Peyer's patch (tissue), 4 donors: Measurements from ENCODE around the gene RARG.

Experiments
- POLR2A ChIP-seq, 2 donors: fragments of 450-650 bp; IDR thresholded peaks; one replicate each; pipeline ENCODE4 v1.5.1; 2017; ENCODE audit warnings: antibody characterized with exemption in 2 of 2, mild to moderate bottlenecking in 2 of 2, moderate library complexity in 2 of 2
- TF ChIP-seq, protein P1 (sequence below), 6 experiments: fragments of 450-650 bp in 4 of 6; fragments of 200-600 bp in 2 of 6; sonication (generic) in 1 of 6; IDR thresholded peaks; one replicate each; pipeline ENCODE4 v1.5.1; 2017 to 2019; ENCODE audit warnings: antibody characterized with exemption in 6 of 6, mild to moderate bottlenecking in 3 of 6, moderate library complexity in 1 of 6

DNA sequence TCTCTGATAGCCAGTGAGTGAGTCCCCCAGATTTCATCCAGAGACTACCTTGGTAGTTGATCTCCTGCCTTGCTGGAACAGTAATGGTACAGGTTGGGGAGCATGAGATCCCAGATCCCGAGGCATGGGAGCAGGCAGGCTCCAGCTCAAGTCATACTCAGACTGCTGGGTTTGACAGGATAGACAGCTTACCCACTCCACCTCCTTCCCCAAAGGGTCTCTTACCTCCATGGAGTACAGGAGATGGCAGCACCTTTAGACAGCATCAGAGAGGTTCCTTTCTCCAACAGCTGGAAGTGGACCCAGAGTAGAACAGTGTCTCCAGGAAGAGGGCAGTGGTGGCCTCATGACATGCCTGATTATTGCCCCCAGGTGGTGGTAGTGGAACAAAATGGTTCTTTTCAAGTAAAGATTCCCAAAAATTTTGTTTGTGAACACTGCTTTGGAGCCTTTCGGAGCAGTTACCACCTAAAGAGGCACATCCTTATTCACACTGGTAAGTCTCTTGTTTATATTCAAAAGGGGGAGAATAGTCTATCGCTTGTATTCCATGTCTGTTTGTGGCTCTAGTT lies 46.3 kb downstream of the RARG start:
- TF ChIP-seq, protein P1, sequence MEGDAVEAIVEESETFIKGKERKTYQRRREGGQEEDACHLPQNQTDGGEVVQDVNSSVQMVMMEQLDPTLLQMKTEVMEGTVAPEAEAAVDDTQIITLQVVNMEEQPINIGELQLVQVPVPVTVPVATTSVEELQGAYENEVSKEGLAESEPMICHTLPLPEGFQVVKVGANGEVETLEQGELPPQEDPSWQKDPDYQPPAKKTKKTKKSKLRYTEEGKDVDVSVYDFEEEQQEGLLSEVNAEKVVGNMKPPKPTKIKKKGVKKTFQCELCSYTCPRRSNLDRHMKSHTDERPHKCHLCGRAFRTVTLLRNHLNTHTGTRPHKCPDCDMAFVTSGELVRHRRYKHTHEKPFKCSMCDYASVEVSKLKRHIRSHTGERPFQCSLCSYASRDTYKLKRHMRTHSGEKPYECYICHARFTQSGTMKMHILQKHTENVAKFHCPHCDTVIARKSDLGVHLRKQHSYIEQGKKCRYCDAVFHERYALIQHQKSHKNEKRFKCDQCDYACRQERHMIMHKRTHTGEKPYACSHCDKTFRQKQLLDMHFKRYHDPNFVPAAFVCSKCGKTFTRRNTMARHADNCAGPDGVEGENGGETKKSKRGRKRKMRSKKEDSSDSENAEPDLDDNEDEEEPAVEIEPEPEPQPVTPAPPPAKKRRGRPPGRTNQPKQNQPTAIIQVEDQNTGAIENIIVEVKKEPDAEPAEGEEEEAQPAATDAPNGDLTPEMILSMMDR (IDR thresholded peaks at IDR 0.05) = no peak
- no peak for TF ChIP-seq POLR2A (IDR thresholded peaks at IDR 0.05)
